ENCODE results near the gene LIPE. TPM values are rescaled to one million over a fixed set of nuclear protein-coding genes. Genes with fewer than 3 reads are reported as not detected.

The LIPE gene
- total RNA-seq, 1 experiment from 2014 or later: 21.7 TPM

- Histone ChIP-seq H3K36me3 (ENCODE audit: control insufficient read depth, insufficient read depth, low read length) (no peaks in the 10 kb centered on the region; the same call in 1 of the 2 replicates), H3K27me3 (replicated peaks; ENCODE audit: control insufficient read depth, insufficient read depth, low read length) (no peaks in the 10 kb centered on the region), H3K4me1 (peaks cover 3% of the 10 kb centered on the region; the same call in 1 of the 2 replicates), H3K9me3 (no peaks in the 10 kb centered on the region), H3K4me3 (ENCODE audit: low read depth, low read length) (no peak overlapping the region)
- CTCF ChIA-PET: no interaction called here
- H3K9me3 Mint-ChIP-seq (ENCODE audit: unreplicated experiment): peaks cover 10% of the 10 kb centered on the region
- no TSS peak for BruUV-seq (replicated peaks)
- no peak overlapping the region for H3K4me3 Mint-ChIP-seq (ENCODE audit: unreplicated experiment)
- DNase-seq: no peak
- intact Hi-C loops (cut with micrococcal nuclease; ENCODE audit: unreplicated experiment): no loop called here
- peaks cover 12% of the 10 kb centered on the region for H3K36me3 Mint-ChIP-seq (ENCODE audit: insufficient read depth, unreplicated experiment)
- POLR2A ChIA-PET: no interaction called here
- peaks cover 3% of the 10 kb centered on the region for H3K27me3 Mint-ChIP-seq (ENCODE audit: insufficient read depth, unreplicated experiment)
- no peak for TF ChIP-seq CTCF (IDR thresholded peaks at IDR 0.05; ENCODE audit: insufficient read depth in 1 of 2, low read depth in 1 of 2, low read length in 1 of 2, severe bottlenecking in 1 of 2, unreplicated experiment in 1 of 2)
- H3K4me1 Mint-ChIP-seq (ENCODE audit: low read depth, unreplicated experiment): no peaks in the 10 kb centered on the region
- no peak overlapping the region for H3K27ac Mint-ChIP-seq (ENCODE audit: unreplicated experiment)
Observed at GRCh38 chr19:42378225-42379215, 48.7 kb downstream of the LIPE start.

GRCh38 chr19:42376177-42376555 lies 51.0 kb downstream of the LIPE start:
- Histone ChIP-seq H3K36me3 (ENCODE audit: control insufficient read depth, insufficient read depth, low read length) (no peaks in the 10 kb centered on the region; the same call in 1 of the 2 replicates), H3K4me3 (ENCODE audit: low read depth, low read length) (no peak overlapping the region), H3K9me3 (no peaks in the 10 kb centered on the region), H3K4me1 (peaks cover 3% of the 10 kb centered on the region; the same call in 1 of the 2 replicates), H3K27me3 (replicated peaks; ENCODE audit: control insufficient read depth, insufficient read depth, low read length) (no peaks in the 10 kb centered on the region)
- Mint-ChIP-seq H3K27me3 (ENCODE audit: insufficient read depth, unreplicated experiment) (peaks cover 3% of the 10 kb centered on the region), H3K27ac (ENCODE audit: unreplicated experiment) (no peak overlapping the region), H3K36me3 (ENCODE audit: insufficient read depth, unreplicated experiment) (peaks cover 12% of the 10 kb centered on the region), H3K9me3 (ENCODE audit: unreplicated experiment) (peaks cover 10% of the 10 kb centered on the region), H3K4me3 (ENCODE audit: unreplicated experiment) (no peak overlapping the region), H3K4me1 (ENCODE audit: low read depth, unreplicated experiment) (no peaks in the 10 kb centered on the region)
- no peak for TF ChIP-seq CTCF (IDR thresholded peaks at IDR 0.05; ENCODE audit: insufficient read depth in 1 of 2, low read depth in 1 of 2, low read length in 1 of 2, severe bottlenecking in 1 of 2, unreplicated experiment in 1 of 2)
- CTCF ChIA-PET: no interaction called here
- POLR2A ChIA-PET: no interaction called here
- intact Hi-C loops (cut with micrococcal nuclease; ENCODE audit: unreplicated experiment): no loop called here
- no TSS peak for BruUV-seq (replicated peaks)
- DNase-seq: no peak

- Histone ChIP-seq H3K4me3 (ENCODE audit: low read depth, low read length) (no peak overlapping the region), H3K36me3 (ENCODE audit: control insufficient read depth, insufficient read depth, low read length) (no peaks in the 10 kb centered on the region; the same call in 1 of the 2 replicates), H3K9me3 (no peaks in the 10 kb centered on the region), H3K27me3 (replicated peaks; ENCODE audit: control insufficient read depth, insufficient read depth, low read length) (no peaks in the 10 kb centered on the region), H3K4me1 (peaks cover under 1% of the 10 kb centered on the region; the same call in 1 of the 2 replicates)
- BruUV-seq (replicated peaks): no TSS peak
- CTCF ChIA-PET: no interaction called here
- Mint-ChIP-seq H3K27me3 (ENCODE audit: insufficient read depth, unreplicated experiment) (peaks cover 3% of the 10 kb centered on the region), H3K27ac (ENCODE audit: unreplicated experiment) (no peak overlapping the region), H3K4me3 (ENCODE audit: unreplicated experiment) (no peak overlapping the region), H3K9me3 (ENCODE audit: unreplicated experiment) (peaks cover 10% of the 10 kb centered on the region), H3K4me1 (ENCODE audit: low read depth, unreplicated experiment) (no peaks in the 10 kb centered on the region), H3K36me3 (ENCODE audit: insufficient read depth, unreplicated experiment) (peaks cover 12% of the 10 kb centered on the region)
- POLR2A ChIA-PET: no interaction called here
- no peak for TF ChIP-seq CTCF (IDR thresholded peaks at IDR 0.05; ENCODE audit: insufficient read depth in 1 of 2, low read depth in 1 of 2, low read length in 1 of 2, severe bottlenecking in 1 of 2, unreplicated experiment in 1 of 2)
- no peak for DNase-seq
- intact Hi-C loops (cut with micrococcal nuclease; ENCODE audit: unreplicated experiment): no loop called here
Observed at GRCh38 chr19:42375415-42376176, 51.6 kb downstream of the LIPE start.
